Neuron (in vitro differentiated cells): ENCODE data around the gene DNMT3A.

Experiments used
- H2AFZ ChIP-seq: one replicate; pipeline ENCODE4 v1.6.1; 2013; ENCODE audit warnings: low read depth, mild to moderate bottlenecking, inconsistent platforms, low read length, moderate library complexity
- H3K27me3 ChIP-seq: one replicate; pipeline ENCODE4 v1.6.1; 2013; ENCODE audit warnings: low read length; ENCODE audit not compliant: insufficient read depth
- H3K36me3 ChIP-seq: one replicate; pipeline ENCODE4 v1.6.1; 2013; ENCODE audit warnings: low read length; ENCODE audit not compliant: insufficient read depth
- H3K4me1 ChIP-seq: one replicate; pipeline ENCODE4 v1.6.1; 2013; ENCODE audit warnings: low read length; ENCODE audit not compliant: insufficient read depth
- H3K4me3 ChIP-seq: 2 replicates; pipeline ENCODE4 v1.5.1; 2013; ENCODE audit warnings: mild to moderate bottlenecking, low read length, moderate library complexity
- H3K9me3 ChIP-seq: one replicate; pipeline ENCODE4 v1.6.1; 2013; ENCODE audit warnings: low read length

DNMT3A gene

DNA sequence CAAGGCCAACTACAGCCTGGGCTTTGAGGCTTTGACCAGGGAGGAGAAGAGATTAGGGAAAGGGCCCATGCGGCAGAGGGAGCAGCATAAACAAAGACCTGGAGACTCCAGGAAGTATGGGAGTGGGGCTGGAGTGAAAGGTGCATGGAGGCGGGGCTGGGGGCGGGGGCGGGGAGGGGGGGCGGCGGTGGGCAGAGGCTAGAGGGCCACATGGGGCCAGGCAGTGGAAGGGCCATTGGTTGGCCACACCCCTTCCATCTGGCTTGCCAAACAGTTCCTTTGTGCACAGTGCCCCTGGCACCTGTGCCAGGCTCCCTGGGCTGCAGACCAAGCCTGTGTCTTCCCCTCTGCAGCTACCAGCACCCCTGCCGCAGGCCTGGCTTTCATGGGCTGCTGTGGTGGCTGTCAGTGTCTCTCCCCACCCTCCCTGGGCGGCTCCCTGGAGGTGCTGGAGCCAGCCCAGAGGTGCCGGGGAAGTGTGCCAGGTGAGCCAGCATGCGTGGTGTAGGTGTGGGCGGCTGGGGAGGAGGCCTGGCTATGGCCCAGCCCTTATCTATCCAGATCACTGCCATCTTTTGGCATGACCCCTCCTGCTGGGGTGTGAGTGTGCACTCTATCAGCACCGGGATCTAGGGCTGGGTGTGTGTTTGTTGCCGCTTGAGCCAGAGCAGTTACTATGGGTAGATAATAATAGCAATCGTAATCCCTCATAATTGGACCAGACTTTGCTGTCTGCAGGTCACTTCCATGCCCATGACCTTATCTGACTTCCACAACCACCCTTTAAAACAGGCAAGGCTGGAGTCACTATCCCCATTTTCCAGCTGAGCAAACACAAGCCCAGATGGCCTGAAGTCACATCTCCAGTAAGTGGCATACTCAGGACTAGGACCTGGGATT lies 30.5 kb downstream of the DNMT3A start:
- Histone ChIP-seq H3K27me3 (no peaks in the 10 kb centered on the region), H3K36me3 (peaks cover 4% of the 10 kb centered on the region), H3K4me1 (peaks cover 23% of the 10 kb centered on the region), H3K9me3 (no peaks in the 10 kb centered on the region), H3K4me3 (no peak overlapping the region), H2AFZ (no peak overlapping the region)

DNA sequence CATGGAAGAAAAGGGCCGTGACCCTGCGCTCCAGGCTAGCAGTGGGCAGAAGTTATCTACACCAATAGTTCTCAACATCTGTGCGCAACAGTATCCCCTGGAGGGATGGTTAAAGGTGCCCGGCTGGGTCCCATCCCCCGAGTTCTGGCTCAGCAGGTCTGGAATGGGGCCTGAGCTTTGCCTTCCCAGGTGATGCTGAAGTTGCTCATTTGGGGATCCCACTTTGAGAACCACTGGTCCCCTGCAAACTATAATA lies 31.1 kb downstream of the DNMT3A start:
- Histone ChIP-seq H3K36me3 (peaks cover 4% of the 10 kb centered on the region), H2AFZ (no peak overlapping the region), H3K4me3 (no peak overlapping the region), H3K27me3 (no peaks in the 10 kb centered on the region), H3K9me3 (no peaks in the 10 kb centered on the region), H3K4me1 (peaks cover 23% of the 10 kb centered on the region)

DNA sequence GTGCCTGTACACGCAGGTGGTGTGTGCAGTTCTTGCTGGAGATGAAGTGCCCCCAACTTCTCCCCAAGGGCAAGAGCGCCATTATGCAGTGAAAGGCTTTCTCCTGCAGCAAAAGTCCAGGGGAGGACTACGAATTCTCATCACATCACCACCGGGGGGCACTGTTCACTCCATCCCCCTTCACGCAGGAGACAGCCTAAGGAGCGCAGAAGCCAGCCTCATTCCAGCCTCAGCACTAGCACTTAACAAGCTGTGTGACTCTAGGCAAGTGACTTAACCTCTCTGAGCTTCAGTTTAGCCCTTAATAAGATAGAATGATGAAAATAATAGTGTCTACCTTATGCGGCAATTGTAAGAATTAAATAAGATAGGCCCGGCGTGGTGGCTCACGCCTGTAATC lies 32.3 kb downstream of the DNMT3A start:
- H3K4me1 ChIP-seq, result peaks cover 13% of the 10 kb centered on the region
- peaks cover 4% of the 10 kb centered on the region for H3K36me3 ChIP-seq
- no peak overlapping the region for H2AFZ ChIP-seq
- no peak overlapping the region for H3K4me3 ChIP-seq
- no peaks in the 10 kb centered on the region for H3K27me3 ChIP-seq
- H3K9me3 ChIP-seq, result no peaks in the 10 kb centered on the region

DNA sequence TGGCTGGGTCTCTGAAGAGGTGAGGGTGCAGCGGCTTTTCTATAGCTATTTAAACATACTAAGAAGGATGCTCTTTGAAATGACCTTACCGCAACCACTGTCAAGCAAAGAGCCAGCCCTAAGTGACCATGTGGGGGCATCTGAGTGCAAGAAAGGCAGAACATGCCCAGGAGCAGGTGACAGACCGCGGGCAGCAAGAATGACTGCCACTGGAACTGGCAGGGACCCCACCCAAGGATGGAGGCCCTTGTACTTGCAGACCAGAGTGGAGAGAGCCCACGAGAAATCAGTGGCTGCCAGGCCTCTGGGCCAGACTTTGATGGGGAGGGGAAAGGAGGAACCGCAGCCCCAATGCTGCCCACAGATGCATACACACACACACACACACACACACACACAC lies 33.1 kb downstream of the DNMT3A start:
- H3K4me1 ChIP-seq, result peaks cover 13% of the 10 kb centered on the region
- H3K27me3 ChIP-seq, result no peaks in the 10 kb centered on the region
- H3K4me3 ChIP-seq, result no peak overlapping the region
- no peak overlapping the region for H2AFZ ChIP-seq
- peaks cover 4% of the 10 kb centered on the region for H3K36me3 ChIP-seq
- no peaks in the 10 kb centered on the region for H3K9me3 ChIP-seq

DNA sequence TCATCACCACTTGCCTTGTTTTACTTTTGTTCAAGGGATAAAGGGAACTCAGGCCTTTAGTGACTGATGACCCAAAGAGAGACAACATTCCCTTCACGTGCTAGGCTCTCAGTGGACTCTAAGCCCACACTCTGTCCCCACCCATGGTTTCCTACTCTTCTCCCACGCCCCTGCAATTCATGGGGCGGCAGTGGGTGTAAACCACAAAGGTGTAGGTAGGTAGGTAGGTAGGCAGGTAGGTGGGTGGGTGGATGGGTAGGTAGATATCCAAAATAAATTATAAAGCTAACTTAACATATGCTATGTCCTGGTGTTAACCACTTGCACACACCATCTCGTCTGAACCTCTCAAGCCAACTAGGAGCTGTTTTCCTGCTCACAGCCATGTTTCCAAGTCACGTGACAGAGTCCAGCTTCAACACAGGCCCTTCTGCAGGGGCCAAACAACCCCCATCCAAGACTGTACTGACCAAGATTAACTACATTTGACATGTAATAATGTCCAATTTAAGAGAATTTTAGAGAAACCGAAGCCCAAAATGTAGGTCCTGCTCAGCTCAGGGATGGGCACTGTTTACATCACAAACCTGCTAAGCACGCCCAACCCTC lies 33.7 kb downstream of the DNMT3A start:
- Histone ChIP-seq H3K27me3 (no peaks in the 10 kb centered on the region), H3K9me3 (no peaks in the 10 kb centered on the region), H2AFZ (no peak overlapping the region), H3K4me3 (no peak overlapping the region), H3K4me1 (peaks cover 14% of the 10 kb centered on the region), H3K36me3 (peaks cover 2% of the 10 kb centered on the region)

DNA sequence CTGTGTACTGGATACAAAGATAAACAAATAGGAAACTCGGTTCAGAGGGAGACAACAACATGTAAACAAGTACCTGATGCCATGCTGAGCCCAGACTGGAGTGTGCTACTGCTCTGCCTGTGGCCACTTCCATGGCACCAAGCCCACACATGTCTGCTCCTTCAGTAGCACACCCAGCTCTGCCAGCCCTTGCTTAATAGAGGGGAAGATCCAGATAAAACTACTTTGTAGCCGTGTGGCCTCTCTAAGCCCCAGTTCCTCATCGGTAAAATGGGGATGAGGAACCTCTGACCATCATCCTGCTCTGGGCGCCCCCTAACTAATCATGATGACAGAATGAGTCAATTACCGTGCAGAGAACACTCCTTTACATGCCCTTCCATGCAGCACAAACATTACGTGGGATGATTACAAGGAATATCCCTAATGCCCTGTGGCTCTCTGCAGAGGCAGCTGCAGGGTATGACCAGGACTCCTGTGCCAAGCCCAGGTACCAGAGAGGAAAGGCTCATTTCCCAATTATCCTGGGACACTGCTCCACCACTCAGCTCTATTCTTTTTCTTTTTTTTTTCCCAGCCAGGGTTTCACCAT lies 34.9 kb downstream of the DNMT3A start:
- Histone ChIP-seq H3K36me3 (peaks cover 2% of the 10 kb centered on the region), H3K27me3 (no peaks in the 10 kb centered on the region), H2AFZ (no peak overlapping the region), H3K9me3 (no peaks in the 10 kb centered on the region), H3K4me1 (peaks cover 12% of the 10 kb centered on the region), H3K4me3 (no peak overlapping the region)

DNA sequence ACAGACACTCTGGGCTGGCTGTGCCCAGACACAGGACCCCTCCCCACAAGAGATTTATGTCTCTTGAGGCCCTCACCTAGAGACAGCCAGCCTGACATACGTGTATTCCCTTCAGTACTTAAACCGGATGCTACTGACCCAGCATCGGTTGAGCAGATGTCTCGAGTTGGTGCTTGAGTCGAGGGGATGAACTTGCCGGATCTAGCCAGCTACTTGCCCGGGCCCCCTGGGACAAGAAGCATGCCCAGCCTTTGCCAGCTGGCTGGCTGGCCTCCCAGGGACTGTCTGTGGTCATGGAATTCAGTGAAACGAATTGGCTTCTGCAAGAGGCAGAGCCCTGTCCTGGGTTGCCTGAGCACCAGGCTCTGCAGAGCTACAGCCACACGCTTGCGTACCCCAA lies 36.0 kb downstream of the DNMT3A start:
- Histone ChIP-seq H3K4me3 (no peak overlapping the region), H3K36me3 (peaks cover 2% of the 10 kb centered on the region), H3K9me3 (no peaks in the 10 kb centered on the region), H3K4me1 (peaks cover 6% of the 10 kb centered on the region), H3K27me3 (no peaks in the 10 kb centered on the region), H2AFZ (no peak overlapping the region)

DNA sequence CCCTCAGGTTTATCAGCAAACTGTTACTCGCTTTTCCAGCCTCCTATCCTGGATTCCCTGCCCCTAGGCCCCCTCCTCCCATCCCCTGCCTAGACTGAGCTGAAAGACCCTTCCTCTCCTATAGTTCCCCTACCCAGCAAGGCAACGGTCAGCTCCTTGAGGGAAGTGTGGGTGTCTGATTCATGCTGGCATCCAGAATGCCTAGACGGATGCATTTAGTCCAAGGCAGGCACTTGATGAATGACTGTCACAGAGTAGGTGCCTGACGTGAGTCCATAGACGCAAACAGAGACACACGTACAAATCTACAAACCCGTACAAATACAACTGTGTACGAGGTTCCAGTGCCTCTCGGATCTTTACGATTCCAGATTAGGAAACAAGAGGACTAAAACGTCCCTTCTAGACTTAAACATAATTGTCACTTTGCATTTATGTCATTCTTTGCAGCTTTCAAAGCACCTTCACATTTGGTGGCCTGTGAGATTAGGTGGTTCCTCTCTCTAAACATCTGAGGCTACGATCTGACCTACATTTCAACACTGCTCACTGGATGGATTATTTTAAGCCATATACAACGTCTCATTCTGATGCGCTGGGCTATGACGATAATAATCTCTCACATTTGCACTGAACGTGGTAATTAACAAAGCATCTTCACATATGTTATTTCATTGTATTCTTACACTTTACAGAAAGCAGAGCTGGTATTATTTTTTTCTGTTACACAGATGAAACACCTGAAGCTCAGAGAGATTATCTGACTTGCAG lies 36.7 kb downstream of the DNMT3A start:
- Histone ChIP-seq H3K4me1 (peaks cover 6% of the 10 kb centered on the region), H3K36me3 (peaks cover 3% of the 10 kb centered on the region), H3K27me3 (no peaks in the 10 kb centered on the region), H2AFZ (no peak overlapping the region), H3K9me3 (no peaks in the 10 kb centered on the region), H3K4me3 (no peak overlapping the region)

DNA sequence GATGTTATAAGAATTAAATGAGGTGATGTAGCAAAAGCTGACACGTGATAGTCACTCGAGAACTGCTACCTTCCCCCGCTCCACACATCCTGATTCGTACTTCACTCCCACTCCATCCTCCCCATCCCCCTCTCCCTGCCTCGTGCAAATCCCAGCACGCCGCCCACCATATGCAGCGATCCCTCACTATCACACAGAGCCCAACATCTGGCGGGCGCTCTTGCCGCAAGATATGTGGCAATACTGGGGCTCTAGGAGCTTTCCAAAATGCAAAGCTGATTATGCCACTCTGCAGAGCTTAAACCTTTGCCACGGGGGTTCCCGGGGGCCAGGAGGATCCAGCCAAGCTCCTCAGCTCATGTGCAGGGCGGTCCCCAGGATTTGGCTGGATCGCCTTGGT lies 37.4 kb downstream of the DNMT3A start:
- no peaks in the 10 kb centered on the region for H3K9me3 ChIP-seq
- no peak overlapping the region for H2AFZ ChIP-seq
- peaks cover 3% of the 10 kb centered on the region for H3K36me3 ChIP-seq
- H3K4me1 ChIP-seq, result peaks cover 6% of the 10 kb centered on the region
- no peaks in the 10 kb centered on the region for H3K27me3 ChIP-seq
- H3K4me3 ChIP-seq, result no peak overlapping the region

DNA sequence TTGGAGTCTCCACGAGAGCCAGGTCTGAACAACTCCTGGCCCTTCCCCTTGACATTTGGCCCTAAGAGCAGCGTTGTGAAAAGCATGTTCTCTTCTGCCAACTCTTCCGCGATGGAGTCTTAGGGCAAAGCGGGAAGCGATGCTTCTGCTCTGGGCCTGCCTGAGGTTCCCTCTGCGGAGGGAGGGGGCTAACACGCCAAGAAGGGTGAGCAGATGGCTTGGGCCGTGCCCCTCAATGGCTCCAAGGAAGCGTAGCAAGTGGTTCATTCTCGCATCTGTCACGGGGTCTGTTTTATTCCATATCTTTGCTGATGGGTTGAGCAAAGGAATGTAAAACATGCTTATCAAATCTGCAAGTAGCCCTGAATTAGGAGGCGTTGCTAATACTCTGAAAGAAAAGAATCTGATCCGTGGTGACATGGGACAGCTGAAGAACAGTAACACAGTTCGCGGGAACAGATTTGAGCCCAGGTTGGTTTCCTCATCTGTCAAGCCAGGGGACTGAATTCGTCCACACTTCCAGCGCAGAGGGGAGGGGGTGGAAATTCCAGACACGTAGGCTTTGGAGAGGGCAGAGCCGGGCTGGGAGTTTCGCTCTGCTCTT lies 38.0 kb downstream of the DNMT3A start:
- Histone ChIP-seq H2AFZ (no peak overlapping the region), H3K36me3 (peaks cover 3% of the 10 kb centered on the region), H3K27me3 (no peaks in the 10 kb centered on the region), H3K4me3 (no peak overlapping the region), H3K9me3 (no peaks in the 10 kb centered on the region), H3K4me1 (peaks cover 6% of the 10 kb centered on the region)

DNA sequence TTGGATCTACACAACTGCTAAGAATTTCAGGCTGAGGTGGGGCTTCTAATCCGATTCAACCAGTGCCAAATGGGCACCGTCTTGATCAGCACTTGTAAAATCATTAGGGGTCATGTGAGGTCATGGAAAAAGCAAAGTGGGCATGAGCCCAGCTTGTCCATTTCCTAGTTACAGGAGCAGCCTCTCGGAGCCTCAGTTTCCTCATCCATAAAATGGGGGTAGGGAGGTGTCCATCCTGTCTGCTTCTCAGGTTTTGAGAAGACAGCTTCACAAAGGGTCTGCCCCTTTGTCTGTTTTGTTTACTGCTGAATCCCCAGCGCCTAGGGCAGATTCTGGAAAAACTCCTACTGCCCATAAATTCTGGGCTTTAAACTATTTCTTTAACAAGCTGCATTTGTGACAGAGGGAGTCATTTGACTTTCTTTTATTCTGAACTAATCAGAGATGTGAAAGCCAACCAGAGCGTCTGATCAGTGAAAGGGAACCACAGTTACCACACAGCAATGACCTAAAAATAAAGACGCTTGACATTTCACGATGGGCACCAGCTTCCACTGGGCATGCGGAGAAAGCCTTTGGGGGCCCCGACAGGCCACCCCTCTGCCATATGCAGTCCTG lies 38.9 kb downstream of the DNMT3A start:
- Histone ChIP-seq H3K4me1 (peaks cover 6% of the 10 kb centered on the region), H3K4me3 (no peak overlapping the region), H3K36me3 (peaks cover 3% of the 10 kb centered on the region), H3K27me3 (no peaks in the 10 kb centered on the region), H2AFZ (no peak overlapping the region), H3K9me3 (no peaks in the 10 kb centered on the region)

DNA sequence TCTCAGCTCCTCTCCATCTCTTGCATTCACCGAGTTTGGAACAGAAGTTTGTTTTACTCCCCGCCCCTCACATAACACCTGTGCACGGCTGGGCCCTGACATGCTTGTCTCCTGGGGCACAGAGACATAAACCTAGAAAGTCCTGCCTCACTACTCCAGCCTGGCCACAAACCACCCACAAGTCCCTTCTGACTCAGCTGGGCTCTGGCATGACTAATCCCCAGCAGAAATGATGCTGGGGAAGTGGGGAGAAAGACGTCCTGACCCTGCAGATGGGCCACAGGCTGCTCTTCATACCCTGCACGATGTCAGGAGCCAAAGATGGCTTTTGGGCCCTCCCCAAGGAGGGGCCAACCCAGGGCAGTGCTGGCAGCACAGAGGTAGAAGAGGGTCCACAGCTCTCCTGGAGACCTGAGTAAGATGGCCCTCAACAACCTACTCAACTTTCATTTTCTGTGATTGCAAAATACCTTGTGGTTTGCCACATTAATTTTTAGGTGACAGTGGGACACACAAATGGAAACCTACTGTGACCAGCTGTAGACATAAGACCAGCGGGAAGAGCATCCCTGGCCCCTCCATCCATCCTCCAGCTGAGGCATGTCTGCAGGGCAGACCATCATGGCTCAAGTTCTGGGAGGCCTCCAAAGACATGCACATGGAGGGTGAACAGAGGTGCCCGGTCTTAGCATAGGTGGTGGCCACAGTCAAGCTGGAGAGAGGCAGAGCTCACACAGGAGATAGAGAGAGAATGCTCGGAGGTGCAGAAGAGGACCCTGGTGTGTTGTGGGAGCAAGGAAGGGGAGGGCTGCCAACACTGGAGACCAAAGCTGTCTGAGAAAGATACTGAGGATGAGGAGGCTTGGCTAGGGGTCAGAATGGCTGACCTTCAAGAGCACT lies 40.0 kb downstream of the DNMT3A start:
- no peak overlapping the region for H3K4me3 ChIP-seq
- no peak overlapping the region for H2AFZ ChIP-seq
- peaks cover 6% of the 10 kb centered on the region for H3K4me1 ChIP-seq
- no peaks in the 10 kb centered on the region for H3K9me3 ChIP-seq
- H3K36me3 ChIP-seq, result peaks cover 3% of the 10 kb centered on the region
- H3K27me3 ChIP-seq, result no peaks in the 10 kb centered on the region
